ENCODE results near the gene AGMO.

- TF ChIP-seq POLR2A (IDR thresholded peaks at IDR 0.05) = no peak
- TF ChIP-seq, protein P1, sequence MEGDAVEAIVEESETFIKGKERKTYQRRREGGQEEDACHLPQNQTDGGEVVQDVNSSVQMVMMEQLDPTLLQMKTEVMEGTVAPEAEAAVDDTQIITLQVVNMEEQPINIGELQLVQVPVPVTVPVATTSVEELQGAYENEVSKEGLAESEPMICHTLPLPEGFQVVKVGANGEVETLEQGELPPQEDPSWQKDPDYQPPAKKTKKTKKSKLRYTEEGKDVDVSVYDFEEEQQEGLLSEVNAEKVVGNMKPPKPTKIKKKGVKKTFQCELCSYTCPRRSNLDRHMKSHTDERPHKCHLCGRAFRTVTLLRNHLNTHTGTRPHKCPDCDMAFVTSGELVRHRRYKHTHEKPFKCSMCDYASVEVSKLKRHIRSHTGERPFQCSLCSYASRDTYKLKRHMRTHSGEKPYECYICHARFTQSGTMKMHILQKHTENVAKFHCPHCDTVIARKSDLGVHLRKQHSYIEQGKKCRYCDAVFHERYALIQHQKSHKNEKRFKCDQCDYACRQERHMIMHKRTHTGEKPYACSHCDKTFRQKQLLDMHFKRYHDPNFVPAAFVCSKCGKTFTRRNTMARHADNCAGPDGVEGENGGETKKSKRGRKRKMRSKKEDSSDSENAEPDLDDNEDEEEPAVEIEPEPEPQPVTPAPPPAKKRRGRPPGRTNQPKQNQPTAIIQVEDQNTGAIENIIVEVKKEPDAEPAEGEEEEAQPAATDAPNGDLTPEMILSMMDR (IDR thresholded peaks at IDR 0.05) = no peak
Observed at GRCh38 chr7:15158141-15158810, 403.5 kb downstream of the AGMO start.

All from testis (tissue), 2 donors.